KG1 (cell line): ENCODE results near the gene OPCML.

Experiments used
- DNase-seq: peaks from one replicate; lab custom pipeline; 2025; lab: John Stamatoyannopoulos, UW

The OPCML gene

DNA sequence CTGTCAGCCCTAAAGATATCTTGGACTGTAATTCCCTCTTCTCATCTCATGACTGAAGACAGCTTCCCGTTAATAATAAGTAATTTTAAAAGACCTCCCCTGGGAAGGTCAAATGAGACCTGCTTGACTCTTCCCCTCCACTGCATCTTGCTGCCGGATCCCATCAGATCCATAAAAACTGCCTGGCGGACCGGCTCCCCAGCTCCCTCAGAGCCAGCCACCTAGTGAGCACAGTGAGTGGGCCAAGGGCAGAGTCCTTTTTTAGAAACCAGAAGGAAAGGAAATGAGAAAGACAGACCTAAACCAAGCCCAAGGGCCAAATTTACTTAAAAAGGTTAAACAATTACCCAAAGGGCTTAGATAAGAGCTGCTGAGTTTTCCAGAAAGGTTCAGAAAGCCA, 595.3 kb downstream of the OPCML start:
- DNase-seq: no peak

- DNase-seq: no peak
These were observed 596.9 kb downstream of the OPCML start for GRCh38 chr11:132935383-132935782.

- no peak for DNase-seq
These were observed 598.6 kb downstream of the OPCML start for GRCh38 chr11:132933703-132934102.

DNA sequence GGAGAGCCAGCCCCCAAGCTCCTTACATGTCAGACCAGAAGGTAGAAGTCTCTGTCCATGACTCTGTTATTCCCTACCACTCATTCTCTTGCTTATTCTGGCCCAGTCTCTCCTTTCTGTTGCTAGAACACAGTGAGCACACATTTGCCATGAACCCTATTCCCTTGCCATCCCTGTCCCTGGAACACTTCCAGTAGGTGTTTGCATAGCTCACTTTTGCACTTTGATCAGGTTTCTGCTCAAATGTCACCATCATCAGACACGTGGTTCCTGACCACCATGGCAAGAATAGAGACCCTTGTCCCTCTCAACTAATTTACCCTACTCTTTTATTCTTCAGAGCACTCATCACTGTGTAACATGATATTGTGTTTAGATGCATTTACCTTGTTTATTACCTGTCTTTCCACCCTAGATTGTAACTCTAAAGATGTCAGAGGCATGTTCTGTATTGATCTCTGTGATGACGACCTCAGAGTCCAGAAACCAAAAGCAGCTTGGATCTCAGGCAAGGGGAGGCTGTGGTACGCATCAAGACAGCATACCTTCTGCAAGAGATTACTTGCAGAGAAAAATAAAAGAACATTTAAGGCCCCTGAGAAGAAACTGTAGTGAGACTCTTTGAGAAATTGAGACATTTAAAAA, 606.4 kb downstream of the OPCML start:
- DNase-seq: no peak

DNA sequence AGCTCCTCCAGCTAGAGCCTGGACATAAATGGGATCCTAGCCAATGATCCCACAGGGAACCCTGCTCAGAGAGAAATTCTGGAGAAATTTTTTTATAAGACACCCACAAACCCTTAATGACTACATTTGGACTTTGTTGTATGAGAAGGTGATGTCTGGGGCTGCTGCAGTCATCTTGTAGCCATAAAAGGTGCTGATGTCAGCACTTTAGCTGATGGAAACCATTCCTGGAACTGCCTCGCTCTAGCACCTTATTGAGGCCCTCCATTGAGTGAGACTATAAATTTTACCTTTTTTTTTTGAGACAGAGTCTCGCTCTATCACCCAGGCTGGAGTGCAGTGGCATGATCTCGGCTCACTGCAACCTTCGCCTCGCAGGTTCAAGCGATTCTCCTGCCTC, 610.7 kb downstream of the OPCML start:
- DNase-seq: no peak

DNA sequence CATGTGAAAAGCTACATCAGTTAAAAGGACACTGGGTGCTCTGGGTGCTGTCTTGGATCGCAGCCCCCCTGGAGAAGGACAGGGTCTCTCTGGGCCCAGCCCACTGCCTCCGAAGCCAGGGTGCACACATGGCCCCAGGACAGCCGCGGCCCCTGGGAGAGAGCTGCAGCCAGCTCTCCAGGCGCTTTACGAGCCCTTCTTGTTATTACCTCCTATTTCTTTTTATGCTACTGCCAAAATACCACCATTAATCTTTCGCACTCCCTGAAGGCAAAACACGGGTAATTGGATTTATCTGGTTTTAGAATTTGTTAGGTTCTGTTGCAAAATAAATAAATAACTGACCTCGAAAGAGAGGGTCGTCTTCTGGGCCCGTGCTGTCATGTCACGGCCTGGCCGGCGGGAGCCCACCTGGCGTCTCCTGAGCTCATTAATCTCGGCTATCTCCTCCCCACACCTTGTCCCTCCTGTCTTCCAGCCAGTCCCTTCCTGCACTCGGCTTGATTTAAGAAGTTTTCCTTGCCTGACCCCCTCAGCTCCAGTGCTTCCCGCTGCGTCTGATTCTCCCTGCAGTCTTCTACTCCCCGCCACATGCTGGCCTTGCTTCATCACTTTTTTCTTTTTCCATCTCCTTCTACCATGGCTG, 611.7 kb downstream of the OPCML start:
- no peak for DNase-seq

DNA sequence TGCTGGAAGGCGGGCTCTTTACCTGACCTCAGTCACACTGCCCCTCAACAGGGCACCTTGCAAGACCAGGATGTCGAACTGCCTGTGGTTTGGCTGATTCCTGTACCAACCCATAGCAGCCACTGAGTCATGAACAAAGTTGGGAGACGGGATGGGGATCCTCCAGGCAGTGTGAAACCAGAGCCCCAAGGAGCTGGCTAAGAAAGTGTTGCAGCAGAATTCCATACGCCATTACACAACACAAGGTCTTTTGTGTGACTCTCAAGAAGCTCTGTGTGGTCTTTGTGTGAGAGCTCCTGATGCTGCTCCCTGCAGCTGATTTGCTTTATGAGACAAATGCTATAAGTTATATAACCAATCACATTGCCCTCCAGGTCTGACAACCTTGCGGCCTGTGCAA, 617.7 kb downstream of the OPCML start:
- no peak for DNase-seq

DNA sequence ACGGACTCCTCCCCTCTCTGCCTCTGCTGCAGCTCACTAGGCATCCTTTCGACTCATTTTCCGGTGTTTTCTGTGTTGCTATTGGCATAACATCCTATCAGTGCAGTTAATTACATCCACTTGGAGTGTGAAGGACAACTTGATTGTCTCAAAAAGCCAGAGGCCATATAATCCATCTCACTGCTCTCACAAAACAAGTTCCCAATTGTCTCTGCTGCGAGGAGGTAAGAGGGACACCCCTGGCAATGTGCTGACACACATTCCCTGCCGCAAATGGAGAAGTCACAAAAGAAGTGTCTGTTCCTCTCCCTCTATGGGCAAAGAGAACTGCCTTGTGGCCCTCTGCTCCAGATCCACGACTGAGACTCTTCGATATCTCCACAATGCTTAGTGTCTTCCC, 618.4 kb downstream of the OPCML start:
- DNase-seq: no peak

- DNase-seq: no peak
These were observed 619.0 kb downstream of the OPCML start for GRCh38 chr11:132913295-132913694.

- no peak for DNase-seq
These were observed 621.1 kb downstream of the OPCML start for GRCh38 chr11:132911186-132911585.

GRCh38 chr11:132910011-132910760, 622.1 kb downstream of the OPCML start:
- no peak for DNase-seq

DNA sequence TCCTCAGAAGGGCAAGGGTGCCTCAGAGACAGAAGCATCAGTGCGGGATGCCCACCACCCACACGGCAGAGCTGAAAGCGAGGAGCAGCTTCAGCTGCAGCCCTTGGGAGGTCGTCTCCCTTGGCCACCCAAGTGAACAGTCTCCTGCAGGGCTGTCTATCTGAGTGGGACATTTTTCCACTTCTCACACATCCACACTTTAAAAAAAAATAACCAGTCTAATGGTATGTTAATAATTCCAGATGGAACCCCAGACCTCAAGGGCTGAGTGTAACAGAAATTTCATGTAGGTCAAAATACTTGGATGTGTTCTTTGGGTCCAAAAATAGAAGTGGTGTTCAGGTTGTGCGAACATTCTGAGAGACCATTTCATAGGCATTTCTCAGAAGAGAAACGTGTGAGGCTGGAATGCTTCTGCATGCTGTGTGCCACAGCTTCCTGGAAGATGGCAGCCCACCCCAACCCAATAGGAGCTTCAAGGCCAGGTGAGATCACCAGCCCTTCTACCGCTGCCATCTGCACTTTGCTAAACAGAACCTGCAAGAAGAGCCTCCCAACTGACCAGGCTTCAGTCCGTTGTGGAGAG, 623.2 kb downstream of the OPCML start:
- DNase-seq: no peak

GRCh38 chr11:132908414-132908810, 623.9 kb downstream of the OPCML start:
- no peak for DNase-seq

DNA sequence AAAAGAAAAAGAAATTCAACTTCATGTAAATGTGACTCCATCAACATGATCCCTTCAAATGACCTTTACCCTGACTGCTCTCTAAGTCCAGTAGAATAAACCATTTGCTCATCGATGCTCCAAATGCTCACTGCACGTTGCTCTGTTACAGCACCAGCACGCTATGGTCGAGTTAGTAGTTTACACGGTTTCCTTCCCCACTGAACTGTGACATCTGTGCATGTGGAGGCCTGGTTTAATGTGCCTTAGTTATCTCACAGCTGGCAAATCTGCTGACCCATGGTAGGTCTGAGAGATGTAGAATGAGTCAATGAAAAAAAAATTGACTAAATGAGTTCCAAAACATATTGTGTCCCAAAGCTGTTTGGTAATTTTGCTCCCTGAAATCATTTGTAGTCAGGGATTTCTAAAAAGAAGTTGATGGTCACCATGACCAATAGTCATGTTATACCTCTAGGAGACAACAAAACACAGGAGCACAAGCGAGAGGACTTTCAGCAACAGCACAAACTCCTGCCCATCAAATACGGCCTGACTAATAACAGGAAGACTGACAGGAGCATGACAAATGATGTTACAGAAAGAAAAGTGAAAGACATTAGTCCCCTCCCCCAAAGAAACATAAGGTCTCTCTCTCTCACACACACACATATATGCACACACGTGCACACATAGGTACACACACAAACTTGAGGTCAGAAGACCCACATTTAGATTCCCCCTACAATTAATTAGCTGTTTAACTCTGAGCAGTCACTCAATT, 624.5 kb downstream of the OPCML start:
- DNase-seq: no peak

DNA sequence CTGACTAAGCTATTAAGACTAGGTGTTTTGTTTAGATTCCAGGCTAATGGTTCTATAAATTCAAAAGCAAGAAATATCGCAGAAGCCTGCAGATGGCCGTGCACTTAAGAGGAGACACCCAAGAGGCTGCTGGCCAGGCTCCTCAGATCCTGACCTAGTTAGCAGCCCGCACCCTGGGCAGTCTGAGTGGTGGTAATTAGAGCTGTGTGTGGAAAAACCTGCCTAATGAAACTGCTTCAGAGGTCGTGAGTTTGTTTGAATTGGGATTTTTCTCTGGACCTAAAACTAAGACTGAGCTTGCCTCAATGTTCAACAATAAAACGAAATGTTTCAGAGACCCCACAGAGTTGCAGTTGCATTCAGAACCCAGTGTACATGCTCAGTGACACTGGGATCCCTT, 627.7 kb downstream of the OPCML start:
- DNase-seq: no peak

DNA sequence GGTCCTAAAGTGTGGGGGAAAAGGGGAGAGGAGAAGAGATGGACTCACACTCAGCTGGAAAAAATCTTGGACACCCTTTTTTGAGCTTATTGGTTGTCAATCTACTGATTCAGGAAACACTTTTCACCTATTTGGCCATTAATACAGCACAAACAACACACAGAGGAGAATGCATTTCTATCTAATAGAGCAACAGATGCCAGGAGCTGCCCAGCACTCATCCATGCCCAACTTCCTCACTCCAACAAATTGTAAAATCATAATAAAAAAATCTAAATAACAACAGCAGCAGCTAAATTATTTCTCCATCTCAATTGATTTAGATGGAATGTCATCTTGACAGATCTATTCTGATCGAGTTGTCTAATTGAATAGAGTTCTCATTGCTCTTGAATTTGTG, 628.2 kb downstream of the OPCML start:
- DNase-seq: no peak

DNA sequence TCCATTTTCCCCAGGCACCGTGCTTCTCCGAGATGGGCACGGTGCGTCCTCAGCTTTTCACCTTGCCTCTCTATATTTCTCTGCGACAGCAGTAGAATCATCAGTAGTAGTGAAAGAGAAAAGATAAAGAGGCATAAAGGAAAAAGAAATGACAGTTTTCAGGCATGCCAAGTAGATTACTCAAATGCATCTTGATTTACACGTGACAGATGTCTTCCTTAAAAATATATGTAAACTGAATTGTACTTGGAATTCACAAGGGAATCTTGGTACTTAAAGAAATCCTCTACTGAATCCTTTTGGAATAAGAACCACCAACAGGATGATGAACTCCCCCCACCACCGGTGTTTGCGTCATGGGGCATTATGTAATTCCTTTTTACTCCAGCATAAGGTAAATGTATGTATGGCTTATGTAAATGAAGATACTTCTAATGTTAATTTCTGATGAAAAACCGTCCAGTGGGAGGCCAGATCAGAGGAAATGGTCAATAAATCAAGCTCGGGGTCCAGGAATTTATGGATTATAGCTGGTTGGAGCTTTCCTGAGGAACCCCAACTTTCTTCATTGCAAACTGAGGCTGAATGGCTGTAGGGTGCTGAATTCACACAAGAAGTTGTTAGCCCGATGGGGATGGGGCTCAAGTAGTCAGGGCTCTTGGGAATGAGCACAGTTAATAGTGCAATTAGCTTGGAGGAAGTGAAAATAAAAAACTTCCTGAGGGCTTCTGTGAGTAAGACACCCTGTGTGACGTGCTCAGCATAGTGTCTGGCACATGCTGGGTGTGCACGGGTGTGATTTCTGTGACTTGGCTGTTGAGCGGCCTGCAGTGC, 630.4 kb downstream of the OPCML start:
- no peak for DNase-seq

DNA sequence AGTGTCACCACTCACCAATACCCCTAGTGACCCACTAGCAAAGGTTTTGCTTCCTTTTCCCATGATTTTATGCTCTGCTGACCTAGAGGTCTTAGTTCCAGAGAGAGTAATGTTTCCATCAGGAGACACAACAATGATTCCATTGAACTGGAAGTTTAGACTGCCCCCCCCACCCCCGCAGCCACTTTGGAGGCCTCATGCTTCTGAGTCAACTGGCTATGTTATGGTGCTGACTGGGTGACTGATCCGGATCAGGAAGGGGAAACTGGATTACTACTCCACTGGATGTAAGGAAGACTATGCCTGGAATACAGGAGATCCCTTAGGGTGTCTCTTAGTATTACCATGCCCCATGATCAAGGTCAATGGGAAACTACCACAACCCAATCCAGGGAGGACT, 633.6 kb downstream of the OPCML start:
- DNase-seq: no peak

GRCh38 chr11:132898021-132898420, 634.3 kb downstream of the OPCML start:
- no peak for DNase-seq

DNA sequence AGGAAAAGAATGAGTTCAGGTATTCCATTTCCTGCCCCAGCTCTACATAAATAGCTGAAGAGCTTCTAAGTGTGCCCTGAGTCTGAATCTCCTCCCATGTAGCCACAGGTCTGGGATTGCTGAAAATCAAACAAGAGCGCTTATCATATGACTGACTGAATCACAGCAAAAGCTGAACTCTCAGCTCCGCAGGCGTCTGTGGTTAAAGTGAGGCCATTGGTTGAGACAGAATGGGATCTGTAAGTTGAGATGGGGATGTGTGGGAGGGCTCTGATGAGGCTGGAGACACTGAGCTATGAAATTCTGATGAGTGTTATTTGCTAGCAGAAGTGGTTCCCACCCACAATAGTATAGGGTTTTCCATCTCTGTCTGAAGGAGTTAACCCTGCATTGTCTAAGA, 637.0 kb downstream of the OPCML start:
- DNase-seq: no peak

- DNase-seq: no peak
These were observed 637.7 kb downstream of the OPCML start for GRCh38 chr11:132894606-132895005.
